PC-3 (cell line): ENCODE data around the gene CPT1C.

Experiments used
- CTCF ChIP-seq: fragments of 300-600 bp; sonication (generic); conservative IDR thresholded peaks from 2 replicates; pipeline ENCODE4 v1.5.1; 2017; ENCODE audit warnings: antibody characterized with exemption, low read depth, mild to moderate bottlenecking, low read length
- EZH2phosphoT487 ChIP-seq: fragments of 300-600 bp; sonication (generic); IDR thresholded peaks from 2 replicates; pipeline ENCODE4 v1.6.1; 2018; ENCODE audit warnings: mild to moderate bottlenecking, antibody characterized with exemption, low read length, borderline replicate concordance

- TF ChIP-seq CTCF (no peak), EZH2phosphoT487 (no peak)
Observed at GRCh38 chr19:49744946-49745381, 54.0 kb downstream of the CPT1C start.
